ENCODE data around the gene ERBB4.

ERBB4 gene

GRCh38 chr2:212359425-212360067 is 179.1 kb downstream of the ERBB4 start:
- DNase-seq, result no peak

DNA sequence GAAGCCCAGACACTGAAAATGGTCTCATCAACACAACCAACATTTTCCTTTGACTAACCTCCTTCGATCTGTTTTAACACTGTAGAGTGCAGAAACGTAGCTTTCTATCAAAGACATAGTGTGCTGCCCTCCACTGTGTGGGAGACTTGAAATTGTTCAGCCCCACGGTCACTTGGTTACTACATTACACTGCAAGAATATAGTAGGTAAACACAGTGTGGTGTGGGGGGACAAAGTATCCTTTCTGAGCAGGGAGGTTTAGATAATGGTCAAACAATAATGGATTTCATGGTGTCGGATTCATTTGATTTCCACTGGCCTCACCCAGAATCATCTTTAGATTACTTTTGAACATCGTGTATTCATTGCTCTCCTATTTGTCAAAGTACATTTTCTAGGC is 181.0 kb downstream of the ERBB4 start:
- DNase-seq, result no peak

GRCh38 chr2:212354382-212354781 is 184.2 kb downstream of the ERBB4 start:
- DNase-seq, result no peak

DNA sequence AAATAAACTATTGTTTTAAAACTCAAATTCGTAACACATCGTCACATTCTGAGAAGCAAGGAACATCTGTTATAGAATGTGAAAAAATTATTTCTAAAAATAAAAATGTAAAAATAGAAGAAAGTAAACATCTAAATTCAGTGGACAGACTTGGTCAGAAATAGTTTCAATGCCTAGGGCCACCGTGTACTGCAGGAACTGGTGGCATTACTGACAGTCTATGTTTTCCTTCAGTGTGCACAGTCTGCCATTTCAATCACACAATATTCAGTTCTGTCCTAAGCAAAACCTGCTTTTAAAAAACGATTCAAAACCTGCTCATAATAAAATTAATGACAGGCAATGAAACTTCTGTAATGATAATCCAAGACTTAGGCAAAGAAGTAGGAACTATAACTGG is 190.1 kb downstream of the ERBB4 start:
- no peak for DNase-seq

GRCh38 chr2:212346865-212347264 is 191.7 kb downstream of the ERBB4 start:
- no peak for DNase-seq

- no peak for DNase-seq
Measured at GRCh38 chr2:212345966-212346365, 192.6 kb downstream of the ERBB4 start.

GRCh38 chr2:212344131-212344530 is 194.5 kb downstream of the ERBB4 start:
- no peak for DNase-seq

DNA sequence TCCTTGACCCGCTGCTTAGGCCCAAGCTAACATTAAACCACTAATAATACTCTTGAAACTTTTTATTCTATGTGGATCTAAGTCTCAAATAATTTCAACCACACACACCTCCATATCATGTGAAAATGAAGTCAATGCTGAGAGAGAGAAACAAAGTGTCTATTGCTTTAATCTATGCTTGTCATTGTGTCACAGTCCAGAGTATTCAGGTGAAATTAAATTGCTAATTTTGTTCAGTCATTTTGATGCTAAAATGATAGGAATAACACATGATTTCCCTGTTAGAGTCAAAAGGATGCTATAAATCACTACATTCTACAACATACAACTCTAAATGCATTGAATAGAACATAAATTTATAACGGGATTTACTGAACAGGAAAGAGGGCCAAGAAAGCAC is 195.4 kb downstream of the ERBB4 start:
- DNase-seq, result no peak

DNA sequence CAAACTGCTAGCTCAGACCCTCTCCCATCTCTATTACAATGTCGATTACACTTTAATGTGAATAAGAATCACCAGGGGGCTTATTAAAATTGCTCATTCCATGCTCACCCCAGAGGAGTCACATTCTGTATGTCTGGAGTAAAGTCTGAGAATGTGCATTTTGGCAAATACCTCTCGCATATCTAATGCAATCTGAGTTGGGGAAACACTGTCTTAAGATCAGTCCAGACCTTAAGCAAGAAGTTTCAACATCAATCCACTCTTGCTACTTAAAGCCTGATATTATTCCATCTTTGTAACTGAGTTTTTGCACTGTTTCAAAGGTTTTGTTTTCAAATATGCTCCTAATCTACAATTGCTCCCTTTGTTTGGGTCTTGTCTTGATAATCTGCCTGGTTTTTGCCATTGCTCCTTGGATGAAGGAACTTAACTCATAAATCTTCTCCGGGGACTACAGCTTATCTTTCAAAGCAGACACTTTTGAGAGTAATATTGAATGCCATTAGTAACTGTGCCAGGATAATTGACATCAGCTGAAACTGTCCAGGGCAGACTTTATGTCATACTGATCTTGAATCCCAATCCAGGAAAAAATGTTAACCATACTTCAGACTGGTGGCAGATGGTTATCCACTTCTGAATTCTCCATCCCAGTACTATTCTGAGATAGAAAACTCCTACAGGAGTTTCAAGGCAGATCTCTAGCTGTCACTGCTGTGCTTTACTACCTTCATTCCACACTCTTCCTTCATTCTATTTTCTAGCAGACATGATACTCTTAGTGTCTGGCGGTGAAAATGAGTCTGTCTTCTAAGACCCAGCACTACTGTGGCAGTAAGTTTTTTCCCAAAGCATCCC is 200.9 kb downstream of the ERBB4 start:
- no peak for DNase-seq

DNA sequence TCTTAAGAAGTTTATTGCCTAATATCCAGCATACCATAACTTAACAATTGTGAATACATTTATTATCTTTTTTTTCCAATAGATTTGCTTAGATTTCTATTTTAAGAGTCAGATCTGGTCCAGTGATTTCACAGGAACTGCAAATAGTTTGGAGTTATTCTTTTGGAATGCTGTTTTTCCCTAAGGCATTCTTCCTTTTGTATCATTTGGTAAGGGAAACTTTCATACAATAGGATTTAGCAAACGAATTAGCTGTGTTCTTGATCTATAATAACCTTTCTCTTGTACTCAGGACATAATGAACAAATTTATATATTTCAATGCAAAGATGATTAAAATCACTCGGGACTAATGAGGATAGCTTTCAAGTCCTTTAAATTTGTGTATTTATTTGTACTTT is 201.6 kb downstream of the ERBB4 start:
- DNase-seq, result peak; percentile 6

DNA sequence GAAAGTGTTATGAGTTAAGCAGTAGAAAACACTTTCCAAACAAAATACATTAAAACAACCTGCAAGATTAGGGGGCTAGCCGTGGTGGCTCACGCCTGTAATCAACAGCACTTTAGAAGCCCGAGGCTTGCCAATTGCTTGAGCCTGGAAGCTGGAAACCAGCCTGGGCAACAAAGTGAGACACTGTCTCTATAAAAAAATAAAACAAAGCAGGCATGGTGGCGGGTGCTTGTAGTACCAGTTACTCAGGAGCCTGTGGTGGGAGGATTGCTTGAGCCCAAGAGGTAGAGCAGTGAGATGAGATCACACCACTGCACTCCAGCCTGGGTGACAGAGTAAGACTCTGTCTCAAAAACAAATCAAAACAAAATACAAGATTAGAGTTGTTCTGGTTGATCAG is 208.3 kb downstream of the ERBB4 start:
- DNase-seq, result no peak

DNA sequence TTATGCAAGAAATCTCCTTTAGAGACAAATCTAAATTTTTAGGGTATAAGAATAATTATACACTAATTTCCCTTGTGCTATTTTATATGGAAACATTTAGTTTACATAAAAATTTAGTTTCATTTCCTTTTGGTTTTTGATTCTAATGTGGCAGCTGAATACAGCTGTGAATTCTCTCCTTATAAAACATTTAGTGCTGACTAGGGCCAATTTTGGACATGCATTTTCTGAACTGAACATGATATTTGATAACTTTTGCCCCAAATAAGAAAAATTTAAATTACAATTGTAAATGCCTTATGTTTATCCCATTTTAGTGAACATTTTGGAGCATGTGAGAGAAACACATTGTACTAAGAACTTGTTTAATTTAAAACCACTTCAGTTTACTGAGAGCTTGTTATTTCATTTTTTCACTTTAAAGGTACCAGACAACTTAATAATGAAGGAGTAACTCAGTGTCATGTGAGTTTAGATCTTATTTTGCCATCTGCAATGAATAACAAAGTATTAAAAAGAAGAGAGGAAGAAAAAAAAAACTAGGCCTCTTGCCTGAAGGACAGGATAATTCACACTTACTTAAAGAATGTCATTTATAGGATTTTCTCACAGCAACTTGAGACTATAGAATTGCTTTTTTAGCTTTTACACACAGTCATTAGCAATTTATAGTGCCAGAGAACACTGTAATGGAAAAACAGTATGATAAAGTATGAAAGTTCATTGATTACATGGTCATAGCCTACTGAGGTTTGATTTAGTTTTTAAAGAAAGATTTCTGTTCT is 209.7 kb downstream of the ERBB4 start:
- DNase-seq, result no peak

GRCh38 chr2:212328136-212328535 is 210.5 kb downstream of the ERBB4 start:
- no peak for DNase-seq

DNA sequence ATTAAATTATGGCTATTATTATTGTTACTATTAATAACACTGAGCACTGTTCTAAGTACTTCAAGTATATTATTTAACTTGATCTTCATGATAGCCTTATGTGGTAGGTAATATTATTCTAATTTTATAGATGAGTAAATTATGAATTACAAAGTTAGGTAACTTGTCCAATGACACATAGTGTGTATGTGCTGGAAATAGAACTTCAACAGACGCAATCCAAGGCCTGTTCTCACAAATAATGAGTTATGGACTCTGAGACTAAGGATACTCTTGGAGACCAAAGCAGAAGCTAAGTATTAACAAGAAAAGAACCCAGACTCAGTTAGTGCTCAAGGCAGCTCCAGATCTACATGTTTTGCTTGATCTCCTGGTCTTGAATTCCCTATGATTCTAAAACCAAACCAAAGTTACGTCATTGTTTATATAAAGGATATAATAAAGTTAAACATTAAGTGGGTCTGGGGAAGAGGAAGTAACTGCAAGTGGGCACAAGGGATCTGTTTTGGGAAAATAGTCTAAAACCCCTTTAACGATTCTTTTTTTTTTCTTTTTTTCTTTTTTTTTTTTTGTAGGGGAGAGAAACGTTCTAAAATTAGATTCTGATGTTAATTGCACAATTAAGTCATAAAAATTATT is 211.3 kb downstream of the ERBB4 start:
- no peak for DNase-seq

DNA sequence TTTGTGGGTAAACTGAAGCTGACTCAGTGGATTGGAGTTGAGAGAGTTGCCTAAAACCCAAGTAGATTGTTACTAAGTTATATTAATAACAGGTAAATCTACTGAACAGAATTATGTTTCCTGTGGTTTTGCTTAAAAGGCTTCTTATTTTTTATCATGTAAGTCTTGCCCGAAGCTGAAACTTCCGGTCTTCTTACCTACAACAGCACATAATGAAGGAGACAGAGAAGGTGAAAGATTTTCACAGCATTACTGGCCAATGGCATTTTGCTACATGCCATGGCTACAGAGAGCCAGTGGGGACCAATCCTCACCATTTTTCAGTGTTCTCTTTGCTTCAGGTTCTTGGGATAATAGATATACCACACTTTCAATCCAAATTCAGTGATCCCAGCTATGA is 220.0 kb downstream of the ERBB4 start:
- DNase-seq, result no peak

- no peak for DNase-seq
Measured at GRCh38 chr2:212314680-212315079, 223.9 kb downstream of the ERBB4 start.

- no peak for DNase-seq
Measured at GRCh38 chr2:212311807-212312404, 226.7 kb downstream of the ERBB4 start.

DNA sequence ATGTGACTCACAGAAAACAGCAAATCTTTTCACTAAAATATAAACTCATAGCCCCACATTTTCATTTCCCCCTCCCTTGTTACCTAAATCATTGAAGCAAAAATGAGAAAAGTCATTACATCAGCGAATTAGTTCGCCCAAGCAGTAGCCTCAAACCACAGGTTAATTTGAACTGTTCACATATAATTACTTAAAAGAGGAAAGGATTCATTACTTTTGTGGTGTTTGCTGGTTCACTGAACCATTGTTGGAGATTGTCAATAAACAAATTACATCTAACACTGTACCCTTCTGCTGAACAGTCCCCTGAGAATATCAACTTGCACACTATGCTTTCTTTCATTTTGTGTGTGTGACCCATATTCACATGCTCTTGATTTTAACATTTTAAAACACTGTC is 238.7 kb downstream of the ERBB4 start:
- no peak for DNase-seq

GRCh38 chr2:212299333-212299732 is 239.3 kb downstream of the ERBB4 start:
- DNase-seq, result no peak

- DNase-seq, result no peak
Measured at GRCh38 chr2:212295571-212295970, 243.0 kb downstream of the ERBB4 start.

GRCh38 chr2:212294816-212295215 is 243.8 kb downstream of the ERBB4 start:
- DNase-seq, result no peak

DNA sequence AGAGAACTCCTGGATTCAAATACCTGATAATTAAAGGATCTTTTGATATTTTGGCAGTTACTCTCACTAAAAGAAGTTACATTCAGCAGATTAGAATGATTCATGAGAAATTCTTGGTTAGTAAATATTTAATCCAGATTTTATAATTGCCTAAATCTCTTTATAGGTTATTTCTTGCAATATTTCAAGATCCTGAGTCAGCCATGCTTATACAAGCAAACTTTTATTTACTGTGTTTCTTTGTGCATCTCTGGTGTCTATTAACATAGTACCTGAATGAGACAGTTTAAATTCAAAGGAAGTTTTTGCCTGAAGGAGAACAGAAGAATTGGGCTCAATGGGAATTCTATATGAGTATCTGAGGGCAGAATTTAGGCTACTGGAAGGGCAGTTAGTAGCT is 249.3 kb downstream of the ERBB4 start:
- no peak for DNase-seq

DNA sequence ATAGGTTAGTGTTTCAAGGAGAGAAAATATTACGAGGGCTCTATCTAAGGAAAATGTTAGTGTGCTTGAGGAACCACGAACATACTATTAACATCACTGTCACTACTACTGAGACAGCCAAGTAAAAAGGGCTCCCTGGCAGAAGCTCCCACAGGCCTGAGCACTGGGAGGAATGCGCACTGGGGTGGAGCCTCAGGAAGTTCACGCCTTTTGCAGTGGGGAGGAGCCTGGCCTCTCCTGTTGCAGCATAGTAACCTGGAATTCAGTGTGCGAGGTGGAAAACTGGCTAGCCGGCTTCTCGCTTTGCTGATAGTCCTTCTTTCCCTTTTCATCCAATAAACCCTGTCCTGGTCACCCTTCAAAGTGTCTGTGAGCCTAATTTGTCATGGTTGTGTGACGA is 250.3 kb downstream of the ERBB4 start:
- no peak for DNase-seq
